Pancreas (tissue), 10 donors: ENCODE results near the gene IER3. TPM values are rescaled to one million over a fixed set of nuclear protein-coding genes. Genes with fewer than 3 reads are reported as not detected.

Experiments
- ATAC-seq, 4 donors: fragments of 200-7000 bp; cut with Tn5 transposase; one replicate each; pipeline versions ENCODE4 v1.8.0 to v1.9.1; 2020; ENCODE audit warnings: mild to moderate bottlenecking in 4 of 4, moderate library complexity in 4 of 4
- DNase-seq, 6 donors: peaks; one replicate each; pipeline ENCODE4 v3.0.0-alpha.2; 2020
- FAIRE-seq: peaks from 2 replicates; lab custom pipeline; 2012; peaks lifted over from hg19 to GRCh38; lab: Jason Lieb, UNC
- H3K27ac ChIP-seq, 4 donors: fragments of 200-600 bp; sonication (generic); 1 replicate in 3 of 4; 2 replicates in 1 of 4; pipeline versions ENCODE4 v1.5.0 to v1.8.0; 2020
- H3K27me3 ChIP-seq, 4 donors: fragments of 200-600 bp; one replicate each; pipeline ENCODE4 v1.8.0; 2021
- H3K36me3 ChIP-seq, 3 donors: fragments of 200-600 bp; sonication (generic) in 1 of 3; one replicate each; pipeline versions ENCODE4 v1.5.0 to v1.8.0; 2020 to 2021
- H3K4me1 ChIP-seq, 3 donors: fragments of 200-600 bp; one replicate each; pipeline ENCODE4 v1.8.0; 2021
- H3K4me3 ChIP-seq, 4 donors: fragments of 200-600 bp; sonication (generic) in 2 of 4; one replicate each; pipeline versions ENCODE4 v1.5.0 to v1.8.0; 2020 to 2021
- H3K9me3 ChIP-seq, 4 donors: fragments of 200-600 bp; one replicate each; pipeline ENCODE4 v1.8.0; 2021
- CTCF ChIP-seq, 4 donors: fragments of 200-600 bp; sonication (generic) in 3 of 4; IDR thresholded peaks; one replicate each; pipeline versions ENCODE4 v1.5.0 to v1.8.0; 2021; ENCODE audit warnings: antibody characterized with exemption in 4 of 4
- WGBS, 2 donors: extraction: QIAGEN DNeasy Blood & Tissue Kit; methylation state at CpG; one replicate each; pipeline ENCODE4 v1.1.7; 2013; 5-methylcytosine and 5-hydroxymethylcytosine counted together
- intact Hi-C, 3 donors: fragments of 100-400 bp; cut with DNase I; formaldehyde crosslinking; loops; one replicate each; pipeline versions ENCODE4 v1.11.1 to v1.14.2; 2022
- polyA plus RNA-seq, 2 donors: library from polyadenylated mRNA; stranded (reverse); fragments of 200-250 nt; gene quantifications; one replicate each; pipeline ENCODE4 v1.2.3, GENCODE V29; 2013
- total RNA-seq, 6 donors: library from RNA; stranded (reverse); fragmentation: NEBNext Ultra II Directional in 4 of 6; extraction: Animal tissue kit (Norgen Biotek cat#: 25700) in 4 of 6; gene quantifications; one replicate each; pipeline versions ENCODE4 v1.2.1 to v1.2.4, GENCODE V29; 2021 to 2023
- donor health status: healthy with polysubstance abuse.
- donor health status: DM: no; HTN: no; CAD: no; lungs with moderate emphysema.
- donor health status: DM: no; HTN: no; CAD: no.
- donor health status: control.
- donor health status: control.
- donor health status: Bipolar disorder and iron deficiency.
- donor health status: DM: yes; HTN: yes; CAD: no.
- donor health status: DM: no; HTN: no; CAD: no.
- donor health status: DM: no; HTN: no; CAD: no.
- donor health status: DM: yes; HTN: yes; CAD: no.

IER3 gene
- total and polyA plus RNA-seq, 8 donors: 23.0 to 174 (median 48.8) TPM

DNA sequence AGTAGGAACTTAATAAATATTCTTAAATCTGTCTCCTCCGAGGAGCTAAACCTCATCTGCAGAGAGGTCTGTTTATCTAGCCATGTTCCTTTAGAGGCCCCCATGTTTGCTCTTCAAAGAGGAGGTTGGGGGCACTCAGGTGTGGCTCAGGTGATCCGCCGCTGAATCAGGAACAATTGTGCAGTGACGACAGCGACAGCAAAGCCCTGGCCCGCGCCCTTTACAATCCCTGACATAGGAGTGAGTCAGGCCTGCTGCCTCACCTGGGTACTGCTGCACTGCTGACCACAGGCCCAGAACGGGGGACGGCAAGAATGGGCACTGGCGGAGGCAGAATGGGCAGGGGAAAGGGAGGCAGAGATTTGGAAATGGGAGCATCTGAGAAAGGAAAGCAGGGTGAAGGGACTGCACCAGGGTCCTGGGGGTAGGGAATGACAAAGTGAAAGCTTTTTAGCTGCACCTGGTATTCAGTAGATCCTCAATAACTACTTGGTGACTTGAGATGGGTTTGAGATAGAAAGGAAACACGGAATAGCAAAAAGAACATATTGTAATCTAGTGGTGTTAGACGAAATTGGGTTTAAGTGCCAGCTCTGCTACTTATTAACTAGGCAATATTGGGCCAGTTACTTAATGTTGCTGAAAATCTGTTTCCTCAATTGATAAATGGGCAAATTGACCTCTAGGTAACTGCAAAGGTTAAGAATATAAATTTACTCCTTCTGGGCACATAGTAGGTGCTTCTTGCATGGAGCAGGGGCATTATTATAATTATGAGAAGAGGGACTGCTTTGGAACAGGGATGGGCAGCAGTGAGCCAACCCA, 5.4 kb upstream of the IER3 start:
- DNase-seq (peak; percentile 72 to 85 (median 80)), ATAC-seq (peak; percentile 61 to 76 (median 74)), FAIRE-seq (no peak)
- WGBS, 2 donors: 16 to 17% methylated on average over 12 of the region's 12 CpGs
- Histone ChIP-seq H3K4me1 (peaks cover 43 to 56% (median 45%) of the 10 kb centered on the region in 3 donors), H3K36me3 (no peaks in the 10 kb centered on the region), H3K9me3 (no peaks in the 10 kb centered on the region), H3K4me3 (peak overlapping the region in 2 of 4 donors; percentile 6 to 10), H3K27ac (peak overlapping the region; percentile 82 to 96 (median 89)), H3K27me3 (no peaks in the 10 kb centered on the region)
- no peak for TF ChIP-seq CTCF (IDR thresholded peaks at IDR 0.05)
- intact Hi-C loops: no loop called here

- Histone ChIP-seq H3K4me3 (peak overlapping the region in 1 of 4 donors; percentile 6), H3K27me3 (no peaks in the 10 kb centered on the region), H3K36me3 (no peaks in the 10 kb centered on the region), H3K9me3 (no peaks in the 10 kb centered on the region), H3K4me1 (peaks cover 43 to 57% (median 45%) of the 10 kb centered on the region in 3 donors), H3K27ac (peak overlapping the region; percentile 82 to 96 (median 89))
- no peak for TF ChIP-seq CTCF (IDR thresholded peaks at IDR 0.05)
- no peak for FAIRE-seq
- intact Hi-C loops: no loop called here
- WGBS, 2 donors: 26% methylated on average over 8 of the region's 8 CpGs
- DNase-seq: peak in 2 of 6 donors; percentile 38 to 62
- peak; percentile 5 to 28 (median 21) for ATAC-seq
These were observed 4.6 kb upstream of the IER3 start for GRCh38 chr6:30748851-30749540.

DNA sequence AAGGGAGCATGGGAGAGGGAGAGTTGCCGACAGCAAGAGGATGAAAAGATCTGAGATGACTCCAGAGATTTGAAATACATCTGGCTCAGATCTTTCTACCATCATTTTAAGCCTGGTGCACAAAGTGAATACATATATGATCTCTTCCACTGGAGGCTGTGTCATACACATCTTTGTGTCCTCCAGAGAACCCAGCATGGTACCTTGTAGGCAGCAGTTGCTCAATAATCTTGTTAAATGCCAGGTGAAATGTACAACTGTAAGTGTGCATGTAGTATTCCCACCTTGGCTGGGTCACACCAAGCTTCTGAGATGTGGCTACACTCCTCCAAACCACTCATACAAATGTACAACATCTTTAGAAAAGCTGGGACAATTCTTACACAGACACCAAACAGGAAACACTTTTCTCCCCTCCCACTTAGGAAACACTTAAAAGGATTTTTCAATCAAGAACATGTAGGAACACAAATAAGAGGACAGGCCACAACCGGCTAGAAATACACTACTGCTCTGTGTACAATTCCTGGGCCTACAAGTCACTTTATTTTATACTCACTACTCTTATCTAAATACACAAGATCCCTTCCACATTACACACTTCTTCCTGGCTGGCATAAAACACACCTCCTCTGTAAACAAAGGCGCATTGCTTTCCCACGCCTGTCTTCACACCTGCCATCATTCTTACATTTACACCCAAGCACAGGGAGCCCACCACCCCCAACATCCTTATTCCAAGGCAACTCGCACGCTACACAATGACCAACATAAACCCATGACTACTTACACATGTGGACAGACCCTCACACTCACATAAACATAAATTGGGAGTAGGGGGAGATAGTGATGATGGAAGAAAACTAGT, 3.8 kb upstream of the IER3 start:
- H3K36me3 ChIP-seq: no peaks in the 10 kb centered on the region
- intact Hi-C loops: no loop called here
- ATAC-seq: peak; percentile 17 to 45 (median 20)
- no peak for FAIRE-seq
- peak overlapping the region; percentile 82 to 96 (median 89) for H3K27ac ChIP-seq
- TF ChIP-seq CTCF (IDR thresholded peaks at IDR 0.05): no peak
- no peaks in the 10 kb centered on the region for H3K27me3 ChIP-seq
- 40 to 41% methylated on average over 6 of the region's 6 CpGs for WGBS, 2 donors
- no peaks in the 10 kb centered on the region for H3K9me3 ChIP-seq
- DNase-seq: peak in 1 of 6 donors; percentile 66
- peaks cover 43 to 57% (median 45%) of the 10 kb centered on the region in 3 donors for H3K4me1 ChIP-seq
- no peak overlapping the region for H3K4me3 ChIP-seq

DNA sequence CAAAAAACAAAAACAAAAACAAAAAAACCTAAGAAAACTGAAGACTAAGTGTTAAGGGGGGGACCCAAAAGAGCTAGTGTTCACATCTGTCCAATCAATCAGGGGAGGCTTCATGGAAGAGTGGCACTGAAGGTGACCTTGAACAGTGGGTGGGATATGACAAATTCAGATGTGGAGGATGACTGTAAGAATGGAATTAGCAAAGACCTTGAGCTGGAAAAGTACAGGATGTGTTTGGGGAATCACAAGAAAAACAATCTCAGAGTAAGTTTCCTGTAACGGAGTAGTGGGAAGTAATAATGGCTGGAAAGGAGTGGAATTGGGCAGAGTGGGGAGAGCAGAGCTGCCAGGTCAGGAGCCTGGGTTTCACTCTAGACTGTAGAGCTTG, 2.9 kb upstream of the IER3 start:
- no peak for TF ChIP-seq CTCF (IDR thresholded peaks at IDR 0.05)
- Histone ChIP-seq H3K27me3 (no peaks in the 10 kb centered on the region), H3K27ac (peak overlapping the region; percentile 82 to 96 (median 89)), H3K4me3 (no peak overlapping the region), H3K4me1 (peaks cover 43 to 57% (median 45%) of the 10 kb centered on the region in 3 donors), H3K9me3 (no peaks in the 10 kb centered on the region), H3K36me3 (no peaks in the 10 kb centered on the region)
- WGBS, 2 donors: 73 to 91% methylated on average over 1 of the region's 1 CpG
- ATAC-seq: no peak
- intact Hi-C loops: no loop called here
- DNase-seq: no peak
- FAIRE-seq: no peak
